ENCODE data around the gene MSRB1. TPM values are rescaled to one million over a fixed set of nuclear protein-coding genes. Genes with fewer than 3 reads are reported as not detected.

Gene MSRB1
- total RNA-seq (2014; rRNA removed; shearing (Covaris generic); ENCODE audit: low replicate concordance), result 99.5 and 116 TPM in 2 replicates

- no peaks in the 10 kb centered on the region for H3K27me3 ChIP-seq
- H3K36me3 ChIP-seq, result peaks cover 30% of the 10 kb centered on the region
- DNase-seq, result peak; percentile 99
- no peaks in the 10 kb centered on the region for H3K9me3 ChIP-seq
- H3K4me3 ChIP-seq, result peak within 1 kb of the TSS; percentile 86
Measured at GRCh38 chr16:1942810-1943726, at the start of gene MSRB1. TSS of gene MSRB1 (minus strand) at chr16:1943199. CDS start at chr16:1943156, 43 bp downstream.

DNA sequence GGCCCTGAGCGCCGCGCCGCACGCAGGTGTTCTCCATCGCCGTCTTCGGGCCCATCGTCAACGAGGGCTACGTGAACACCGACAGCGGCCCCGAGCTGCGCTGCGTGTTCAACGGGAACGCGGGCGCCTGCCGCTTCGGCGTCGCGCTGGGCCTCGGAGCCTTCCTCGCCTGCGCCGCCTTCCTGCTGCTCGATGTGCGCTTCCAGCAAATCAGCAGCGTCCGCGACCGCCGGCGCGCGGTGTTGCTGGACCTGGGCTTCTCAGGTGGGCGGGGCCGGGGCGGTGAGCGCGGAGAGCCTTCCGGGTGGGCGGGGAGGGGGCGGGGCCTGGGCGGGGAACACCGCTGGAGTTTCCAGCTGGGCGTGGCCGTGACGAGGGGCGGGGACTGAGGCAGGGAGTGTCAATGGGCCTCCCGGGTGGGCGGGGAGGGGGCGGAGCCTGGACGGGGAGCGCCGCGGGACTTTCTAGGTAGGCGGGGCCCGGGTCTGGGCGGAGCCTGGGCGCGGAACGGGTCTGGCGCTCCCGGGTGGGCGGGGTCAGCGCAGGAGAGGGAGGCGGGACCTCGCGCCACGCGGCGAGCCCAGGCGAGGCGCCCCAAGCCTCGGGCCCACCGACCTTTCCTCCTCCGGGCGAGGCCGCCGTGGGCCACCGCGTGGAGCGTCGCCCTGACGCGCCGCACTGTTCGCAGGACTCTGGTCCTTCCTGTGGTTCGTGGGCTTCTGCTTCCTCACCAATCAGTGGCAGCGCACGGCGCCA lies 49.1 kb upstream of the MSRB1 start:
- Histone ChIP-seq H3K9me3 (no peaks in the 10 kb centered on the region), H3K27me3 (peaks cover 8% of the 10 kb centered on the region), H3K36me3 (peaks cover 20% of the 10 kb centered on the region), H3K4me3 (peak overlapping the region; percentile 22; the same call in 1 of the 2 replicates)
- DNase-seq, result peak; percentile 87

- H3K4me3 ChIP-seq, result peak overlapping the region; percentile 22; the same call in 1 of the 2 replicates
Measured at GRCh38 chr16:1991588-1991947, 48.6 kb upstream of the MSRB1 start.

DNA sequence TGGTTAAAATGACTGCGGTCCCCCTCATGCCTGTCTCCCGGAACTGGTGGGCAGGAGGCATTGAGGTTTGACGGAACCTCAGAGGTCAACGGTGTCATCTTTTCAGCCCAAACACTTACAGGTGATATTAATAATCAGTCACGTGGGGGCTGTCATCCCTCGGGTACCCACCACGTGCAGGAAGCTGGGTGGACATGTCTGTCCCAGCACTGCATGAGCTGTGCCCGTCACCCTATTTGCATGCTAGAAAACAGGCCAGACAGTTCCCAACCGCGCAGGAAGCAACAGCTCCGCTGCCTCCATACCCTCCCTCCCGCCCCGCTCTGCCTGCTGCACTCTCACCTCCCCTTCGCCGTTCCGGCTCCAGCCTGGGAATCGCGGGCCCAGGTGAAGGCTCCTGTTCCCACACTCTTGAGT lies 48.1 kb upstream of the MSRB1 start:
- Histone ChIP-seq H3K36me3 (peaks cover 19% of the 10 kb centered on the region), H3K4me3 (no peak overlapping the region), H3K27me3 (peaks cover 8% of the 10 kb centered on the region), H3K9me3 (no peaks in the 10 kb centered on the region)
- no peak for DNase-seq

More at GRCh38 chr16:1991588-1991947, 48.6 kb upstream of the MSRB1 start:
- Histone ChIP-seq H3K27me3 (peaks cover 8% of the 10 kb centered on the region), H3K36me3 (peaks cover 19% of the 10 kb centered on the region), H3K9me3 (no peaks in the 10 kb centered on the region)
- DNase-seq, result no peak

- no peak overlapping the region for H3K4me3 ChIP-seq
- H3K36me3 ChIP-seq, result peaks cover 20% of the 10 kb centered on the region
- H3K27me3 ChIP-seq, result peaks cover 8% of the 10 kb centered on the region
- no peaks in the 10 kb centered on the region for H3K9me3 ChIP-seq
- no peak for DNase-seq
Measured at GRCh38 chr16:1990351-1991134, 47.5 kb upstream of the MSRB1 start.

GRCh38 chr16:1990101-1990350 lies 47.0 kb upstream of the MSRB1 start:
- H3K36me3 ChIP-seq, result peaks cover 20% of the 10 kb centered on the region
- H3K9me3 ChIP-seq, result no peaks in the 10 kb centered on the region
- DNase-seq, result no peak
- H3K4me3 ChIP-seq, result no peak overlapping the region
- H3K27me3 ChIP-seq, result peaks cover 8% of the 10 kb centered on the region

DNA sequence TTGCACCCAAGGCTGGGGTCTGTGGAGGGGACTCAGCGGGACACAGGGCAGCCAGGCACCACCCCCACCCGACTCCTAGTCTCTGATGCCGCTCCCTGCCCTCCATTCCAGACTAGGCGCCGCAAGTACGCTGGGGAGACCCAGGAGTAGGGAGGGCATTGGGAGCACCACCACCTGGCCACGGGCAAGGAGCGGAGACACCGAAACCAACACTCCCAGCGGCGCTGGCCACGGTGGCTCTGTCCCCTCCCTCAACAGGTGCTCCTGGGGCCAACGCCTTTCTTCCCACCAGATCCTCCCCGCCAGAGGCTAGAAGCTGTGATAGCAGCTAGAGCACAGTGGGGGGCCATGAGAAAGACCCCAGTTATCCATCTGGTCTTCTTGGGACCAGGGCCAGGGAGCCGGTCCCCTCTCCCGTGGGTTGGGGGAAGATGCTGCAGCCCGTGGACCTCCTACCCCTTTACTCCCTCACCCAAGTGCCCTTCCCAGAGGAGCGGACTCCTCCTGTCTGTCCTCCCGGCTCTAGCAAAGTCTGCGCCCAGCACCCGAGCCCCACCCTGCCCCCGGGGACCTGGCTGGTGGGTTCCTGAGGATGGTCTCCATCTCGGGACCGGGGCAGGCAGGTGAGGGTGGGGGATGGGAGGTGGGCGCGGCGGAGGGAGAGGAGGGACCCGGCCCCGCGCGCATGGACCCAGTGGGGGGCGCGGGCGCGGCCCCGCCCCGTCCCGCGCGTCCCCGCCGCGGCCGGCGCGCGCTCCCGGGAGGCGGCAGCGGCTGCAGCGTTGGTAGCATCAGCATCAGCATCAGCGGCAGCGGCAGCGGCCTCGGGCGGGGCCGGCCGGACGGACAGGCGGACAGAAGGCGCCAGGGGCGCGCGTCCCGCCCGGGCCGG lies 46.5 kb upstream of the MSRB1 start, which contains the start of gene SYNGR3:
Gene SYNGR3, plus strand, starts transcription at position 762 of the 892 bp plus-strand sequence. CDS start 133 bp downstream, outside the sequence.
- Histone ChIP-seq H3K4me3 (no peak within 1 kb of the TSS), H3K36me3 (peaks cover 23% of the 10 kb centered on the region), H3K9me3 (no peaks in the 10 kb centered on the region), H3K27me3 (peaks cover 8% of the 10 kb centered on the region)
- DNase-seq, result peak; percentile 56

DNA sequence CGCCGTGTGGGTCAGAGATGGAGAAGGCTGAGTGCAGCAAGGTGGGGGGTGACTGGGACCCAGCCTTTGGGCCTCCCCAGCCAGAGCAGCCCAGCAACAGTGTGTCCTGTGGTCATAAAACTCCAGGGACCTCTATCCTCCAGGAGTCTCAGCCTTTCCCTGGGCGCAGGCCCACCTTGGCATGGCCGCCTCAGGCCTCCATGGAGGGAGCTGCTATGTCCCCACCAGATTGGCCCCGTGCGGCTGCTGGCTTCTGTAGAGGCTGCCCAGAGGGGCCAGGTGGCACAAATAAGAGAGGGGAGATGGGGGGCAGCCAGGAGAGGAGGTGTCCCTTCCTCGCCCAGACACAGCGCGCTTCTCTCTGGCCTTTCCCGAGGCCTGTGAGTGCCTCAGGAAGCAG lies 44.2 kb upstream of the MSRB1 start:
- no peak for DNase-seq
- H3K9me3 ChIP-seq, result no peaks in the 10 kb centered on the region
- peaks cover 10% of the 10 kb centered on the region for H3K27me3 ChIP-seq
- H3K4me3 ChIP-seq, result no peak overlapping the region
- peaks cover 23% of the 10 kb centered on the region for H3K36me3 ChIP-seq

DNA sequence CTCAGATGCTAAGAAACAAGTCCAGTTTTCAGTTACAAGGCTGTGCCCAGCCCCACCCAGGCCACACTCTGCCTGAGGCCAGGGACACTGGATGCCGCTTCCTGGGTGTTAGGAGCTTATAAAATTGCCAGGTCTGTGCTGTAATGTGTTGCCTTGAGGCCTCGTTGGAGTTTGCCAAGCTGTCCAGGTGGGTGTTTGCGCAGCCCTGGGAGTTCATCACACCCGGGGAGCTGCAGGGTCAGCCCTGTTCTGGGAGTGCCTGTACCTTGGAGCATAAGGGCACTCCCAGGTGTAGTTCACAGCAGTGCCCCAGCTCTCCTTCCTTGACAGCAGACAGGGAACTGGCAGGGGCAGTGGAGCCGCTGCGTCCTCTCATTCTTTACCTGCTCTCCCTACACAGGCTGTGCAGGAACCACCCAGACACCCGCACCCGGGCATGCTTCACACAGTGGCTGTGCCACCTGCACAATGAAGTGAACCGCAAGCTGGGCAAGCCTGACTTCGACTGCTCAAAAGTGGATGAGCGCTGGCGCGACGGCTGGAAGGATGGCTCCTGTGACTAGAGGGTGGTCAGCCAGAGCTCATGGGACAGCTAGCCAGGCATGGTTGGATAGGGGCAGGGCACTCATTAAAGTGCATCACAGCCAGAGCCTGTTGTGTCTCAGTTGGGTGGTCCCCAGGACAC lies 42.6 kb upstream of the MSRB1 start:
- H3K27me3 ChIP-seq, result peaks cover 17% of the 10 kb centered on the region
- DNase-seq, result no peak
- H3K36me3 ChIP-seq, result peaks cover 23% of the 10 kb centered on the region
- H3K4me3 ChIP-seq, result peak overlapping the region; percentile 67
- no peaks in the 10 kb centered on the region for H3K9me3 ChIP-seq

- Histone ChIP-seq H3K4me3 (peak overlapping the region; percentile 67), H3K9me3 (no peaks in the 10 kb centered on the region), H3K36me3 (peaks cover 23% of the 10 kb centered on the region), H3K27me3 (peaks cover 21% of the 10 kb centered on the region)
- peak; percentile 47 for DNase-seq
Measured at GRCh38 chr16:1984347-1985225, 41.6 kb upstream of the MSRB1 start.

DNA sequence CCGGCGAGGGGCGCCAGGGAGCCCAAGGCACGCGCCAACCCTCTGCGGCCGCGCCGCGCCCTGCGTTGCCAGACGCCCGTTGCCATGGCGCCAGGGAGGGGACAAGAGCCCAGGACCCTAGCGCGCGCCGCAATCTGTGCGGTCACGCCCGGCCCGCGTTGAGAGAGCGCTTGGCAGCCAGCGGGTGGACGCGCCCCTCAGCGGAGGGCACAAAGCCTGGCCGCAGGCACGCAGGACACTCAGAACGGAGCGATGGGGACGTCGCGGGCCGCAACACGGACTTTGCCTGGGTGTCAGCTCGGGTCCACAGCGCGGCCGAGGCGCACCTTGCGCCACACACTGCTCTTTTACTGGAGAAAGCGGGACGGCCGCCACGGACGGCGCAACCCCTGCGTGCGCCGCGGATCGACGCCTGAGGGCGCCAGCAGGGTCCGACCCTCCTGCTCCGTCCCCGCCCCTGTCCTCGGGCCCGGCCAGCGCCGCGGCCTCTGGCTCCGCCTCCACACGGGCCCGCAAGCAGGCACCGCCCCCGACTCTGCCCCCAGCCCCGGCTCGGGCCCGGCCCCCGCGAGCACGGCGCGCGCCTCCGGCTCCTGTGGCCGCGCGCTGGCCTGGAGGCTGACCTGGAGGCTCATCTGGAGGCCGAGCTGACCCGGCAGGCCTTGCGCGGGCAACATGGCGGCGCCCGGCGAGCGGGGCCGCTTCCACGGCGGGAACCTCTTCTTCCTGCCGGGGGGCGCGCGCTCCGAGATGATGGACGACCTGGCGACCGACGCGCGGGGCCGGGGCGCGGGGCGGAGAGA lies 40.7 kb upstream of the MSRB1 start, which contains the start of gene GFER:
Gene GFER, plus strand, starts transcription at position 650 of the 803 bp plus-strand sequence. Its CDS starts 26 bp downstream, at position 676.
- no peaks in the 10 kb centered on the region for H3K9me3 ChIP-seq
- peaks cover 21% of the 10 kb centered on the region for H3K27me3 ChIP-seq

GRCh38 chr16:1982991-1983543 lies 40.1 kb upstream of the MSRB1 start:
- H3K27me3 ChIP-seq, result peaks cover 21% of the 10 kb centered on the region

More for the DNA sequence above, 40.7 kb upstream of the MSRB1 start, which contains the start of gene GFER:
- Histone ChIP-seq H3K36me3 (peaks cover 24% of the 10 kb centered on the region), H3K4me3 (peak within 1 kb of the TSS; percentile 67)
- peak; percentile 95 for DNase-seq

GRCh38 chr16:1982013-1982433 lies 39.0 kb upstream of the MSRB1 start:
- DNase-seq, result no peak
- H3K9me3 ChIP-seq, result no peaks in the 10 kb centered on the region
- peaks cover 21% of the 10 kb centered on the region for H3K27me3 ChIP-seq
- H3K36me3 ChIP-seq, result peaks cover 36% of the 10 kb centered on the region
- H3K4me3 ChIP-seq, result no peak overlapping the region

More at GRCh38 chr16:1982991-1983543, 40.1 kb upstream of the MSRB1 start:
- Histone ChIP-seq H3K9me3 (no peaks in the 10 kb centered on the region), H3K36me3 (peaks cover 30% of the 10 kb centered on the region), H3K4me3 (peak overlapping the region; percentile 67)
- no peak for DNase-seq
